Fibroblast of lung (primary cell): Measurements from ENCODE around the gene RASSF3. TPM values are rescaled to one million over a fixed set of nuclear protein-coding genes. Genes with fewer than 3 reads are reported as not detected.

Source experiments
- DNase-seq, 2 donors: peaks; one replicate each; pipeline versions ENCODE4 v3.0.0 to v3.0.0-alpha.2; 2010; ENCODE audit warnings: low read depth in 2 of 2
- H2AFZ ChIP-seq: 2 replicates; pipeline ENCODE4 v1.5.1; 2012; ENCODE audit warnings: low read length, control low read depth, inconsistent platforms
- H3K27ac ChIP-seq: 2 replicates; pipeline ENCODE4 v1.5.1; 2011; ENCODE audit warnings: low read length, control low read depth; ENCODE audit not compliant: insufficient read depth
- H3K27me3 ChIP-seq: 2 replicates; pipeline ENCODE4 v1.5.1; 2011; ENCODE audit warnings: mild to moderate bottlenecking, low read length; ENCODE audit not compliant: control insufficient read depth, insufficient read depth
- H3K36me3 ChIP-seq: 2 replicates; pipeline ENCODE4 v1.5.1; 2011; ENCODE audit warnings: low read length; ENCODE audit not compliant: control insufficient read depth, insufficient read depth
- H3K4me1 ChIP-seq: 2 replicates; pipeline ENCODE4 v1.5.1; 2011; ENCODE audit warnings: low read length; ENCODE audit not compliant: control insufficient read depth, insufficient read depth; ENCODE audit errors: extremely low read depth
- H3K4me2 ChIP-seq: 2 replicates; pipeline ENCODE4 v1.5.1; 2011; ENCODE audit warnings: low read length, control low read depth; ENCODE audit not compliant: insufficient read depth; ENCODE audit errors: extremely low read depth
- H3K4me3 ChIP-seq, 4 experiments: fragments of 200-600 bp in 1 of 4; sonication (generic) in 1 of 4; replicated peaks in 1 of 4; 2 replicates each; pipeline ENCODE4 v1.5.1; 2011 to 2016; ENCODE audit warnings: low read length in 4 of 4, low read depth in 3 of 4, mild to moderate bottlenecking in 3 of 4, control low read depth in 2 of 4, inconsistent platforms in 1 of 4, mixed read lengths in 1 of 4; ENCODE audit not compliant: insufficient read depth in 1 of 4; ENCODE audit errors: control extremely low read depth in 1 of 4
- H3K79me2 ChIP-seq: 2 replicates; pipeline ENCODE4 v1.5.1; 2012; ENCODE audit warnings: mild to moderate bottlenecking, low read length, inconsistent platforms; ENCODE audit not compliant: control insufficient read depth, insufficient read depth
- H3K9ac ChIP-seq: 2 replicates; pipeline ENCODE4 v1.5.1; 2011; ENCODE audit warnings: mild to moderate bottlenecking, low read length, control low read depth; ENCODE audit not compliant: insufficient read depth
- H3K9me3 ChIP-seq: 2 replicates; pipeline ENCODE4 v1.5.1; 2012; ENCODE audit warnings: low read depth, low read length; ENCODE audit not compliant: control insufficient read depth, insufficient read depth
- H4K20me1 ChIP-seq: 2 replicates; pipeline ENCODE4 v1.5.1; 2011; ENCODE audit warnings: low read length; ENCODE audit not compliant: control insufficient read depth, insufficient read depth; ENCODE audit errors: extremely low read depth
- CTCF ChIP-seq, 2 donors: IDR thresholded peaks in 1 of 2; conservative IDR thresholded peaks in 1 of 2; 1 replicate in 1 of 2; 2 replicates in 1 of 2; pipeline ENCODE4 v1.5.1; 2011 to 2012; ENCODE audit warnings: low read length in 2 of 2, control low read depth in 1 of 2, inconsistent platforms in 1 of 2, low read depth in 1 of 2, mild to moderate bottlenecking in 1 of 2
- EZH2 ChIP-seq: IDR thresholded peaks from 2 replicates; pipeline ENCODE4 v1.5.1; 2012; ENCODE audit warnings: low read length, control low read depth, mild to moderate bottlenecking; ENCODE audit errors: missing control alignments
- polyA plus RNA-seq, 2 donors: library from polyadenylated mRNA; depleted of rRNA in 1 of 2; stranded (reverse) in 1 of 2; unstranded in 1 of 2; fragments of >200 nt; gene quantifications; 2 replicates each; pipeline ENCODE4 v1.2.1, GENCODE V29; 2011 to 2012; ENCODE audit warnings: missing spikeins in 1 of 2
- total RNA-seq: library from RNA; depleted of rRNA; stranded (reverse); fragments of >200 nt; gene quantifications from 2 replicates; pipeline ENCODE4 v1.2.1, GENCODE V29; 2014

Gene RASSF3
- total and polyA plus RNA-seq, 2 donors (not counting 1 experiment from before 2014, with no cell fraction given) = 37.7 to 45.9 TPM

GRCh38 chr12:64636856-64637255 is 26.6 kb downstream of the RASSF3 start:
- TF ChIP-seq CTCF (conservative IDR thresholded peaks at IDR 0.05 in 1 of 2, IDR thresholded peaks at IDR 0.05 in 1 of 2; ENCODE audit: low read depth in 1 of 2, low read length in 2 of 2) (no peak), EZH2 (no peak)
- Histone ChIP-seq H4K20me1 (no peaks in the 10 kb centered on the region), H3K9ac (no peak overlapping the region), H3K27ac (no peak overlapping the region), H3K27me3 (no peaks in the 10 kb centered on the region), H3K79me2 (peaks cover 31% of the 10 kb centered on the region), H3K4me1 (no peaks in the 10 kb centered on the region), H3K9me3 (no peaks in the 10 kb centered on the region), H2AFZ (no peak overlapping the region), H3K4me2 (no peak overlapping the region), H3K36me3 (no peaks in the 10 kb centered on the region), H3K4me3 (no peak overlapping the region)
- DNase-seq = no peak

GRCh38 chr12:64639466-64639865 is 29.2 kb downstream of the RASSF3 start:
- TF ChIP-seq CTCF (conservative IDR thresholded peaks at IDR 0.05 in 1 of 2, IDR thresholded peaks at IDR 0.05 in 1 of 2; ENCODE audit: low read depth in 1 of 2, low read length in 2 of 2) = no peak
- no peak for TF ChIP-seq EZH2
- Histone ChIP-seq H3K79me2 (peaks cover 22% of the 10 kb centered on the region), H3K4me3 (no peak overlapping the region), H3K9me3 (no peaks in the 10 kb centered on the region), H3K4me2 (no peak overlapping the region), H4K20me1 (no peaks in the 10 kb centered on the region), H3K4me1 (no peaks in the 10 kb centered on the region), H3K9ac (no peak overlapping the region), H3K27me3 (no peaks in the 10 kb centered on the region), H3K27ac (no peak overlapping the region), H3K36me3 (no peaks in the 10 kb centered on the region), H2AFZ (no peak overlapping the region)
- DNase-seq = no peak

- Histone ChIP-seq H2AFZ (no peak overlapping the region), H3K36me3 (no peaks in the 10 kb centered on the region), H3K4me2 (no peak overlapping the region), H3K4me1 (peaks cover 2% of the 10 kb centered on the region), H3K4me3 (no peak overlapping the region), H3K9me3 (no peaks in the 10 kb centered on the region), H3K9ac (no peak overlapping the region), H4K20me1 (no peaks in the 10 kb centered on the region), H3K27ac (no peak overlapping the region), H3K79me2 (peaks cover 15% of the 10 kb centered on the region), H3K27me3 (no peaks in the 10 kb centered on the region)
- DNase-seq = no peak
- TF ChIP-seq CTCF (conservative IDR thresholded peaks at IDR 0.05 in 1 of 2, IDR thresholded peaks at IDR 0.05 in 1 of 2; ENCODE audit: low read depth in 1 of 2, low read length in 2 of 2) = no peak
- no peak for TF ChIP-seq EZH2
Measured at GRCh38 chr12:64646318-64646717, 36.0 kb downstream of the RASSF3 start.
